ENCODE data around the gene GIMAP6.
"Not testable (repeated sequence)": the region's sequence is repeated elsewhere in the genome, so short reads cannot be mapped to it uniquely, and the experiment has no call there.

The GIMAP6 gene

GRCh38 chr7:150663802-150664494 is 31.8 kb upstream of the GIMAP6 start:
- Histone ChIP-seq H3K27me3 (replicated peaks in 2 of 5; ENCODE audit: control insufficient read depth in 4 of 5, insufficient read depth in 5 of 5, low read length in 4 of 5) (no peaks in the 10 kb centered on the region), H3K9me3 (ENCODE audit: control extremely low read depth in 1 of 5, control insufficient read depth in 4 of 5, insufficient read depth in 2 of 5, low read depth in 1 of 5, low read length in 4 of 5) (peaks cover 0 to under 1% (median 0%) of the 10 kb centered on the region in 5 experiments), H3K27ac (ENCODE audit: insufficient read depth in 1 of 2, low read depth in 1 of 2, low read length in 2 of 2, poor library complexity in 1 of 2, severe bottlenecking in 2 of 2) (no peak overlapping the region), H3K4me1 (ENCODE audit: control extremely low read depth in 1 of 4, control insufficient read depth in 4 of 4, insufficient read depth in 4 of 4, low read length in 3 of 4) (peaks cover 18 to 64% (median 57%) of the 10 kb centered on the region in 4 experiments), H3K4me3 (ENCODE audit: control insufficient read depth in 1 of 7, extremely low read depth in 1 of 7, insufficient read depth in 4 of 7, low read depth in 2 of 7, low read length in 6 of 7) (peak overlapping the region in 1 of 7 experiments; percentile 46), H3K36me3 (ENCODE audit: control insufficient read depth in 4 of 4, insufficient read depth in 4 of 4, low read length in 3 of 4) (no peaks in the 10 kb centered on the region)
- ChIA-PET CTCF (no interaction called here), POLR2A (interaction anchor here (0.5 kb wide), 1 partner anchor 338 kb away, joined by 5 read pairs; no protein-coding TSS in a partner anchor)
- DNase-seq = peak in 2 of 3 donors; percentile 49 to 67
- 68% methylated on average over 3 of the region's 4 CpGs for WGBS (ENCODE audit: insufficient coverage)

- H3K4me1 ChIP-seq (ENCODE audit: control extremely low read depth in 1 of 4, control insufficient read depth in 4 of 4, insufficient read depth in 4 of 4, low read length in 3 of 4) = peaks cover 18 to 57% (median 49%) of the 10 kb centered on the region in 4 experiments
- POLR2A ChIA-PET; H3K4me3 ChIP-seq (ENCODE audit: control insufficient read depth in 1 of 7, extremely low read depth in 1 of 7, insufficient read depth in 4 of 7, low read depth in 2 of 7, low read length in 6 of 7); H3K27me3 ChIP-seq (replicated peaks in 2 of 5; ENCODE audit: control insufficient read depth in 4 of 5, insufficient read depth in 5 of 5, low read length in 4 of 5); H3K36me3 ChIP-seq (ENCODE audit: control insufficient read depth in 4 of 4, insufficient read depth in 4 of 4, low read length in 3 of 4); H3K27ac ChIP-seq (ENCODE audit: insufficient read depth in 1 of 2, low read depth in 1 of 2, low read length in 2 of 2, poor library complexity in 1 of 2, severe bottlenecking in 2 of 2); CTCF ChIA-PET; H3K9me3 ChIP-seq (ENCODE audit: control extremely low read depth in 1 of 5, control insufficient read depth in 4 of 5, insufficient read depth in 2 of 5, low read depth in 1 of 5, low read length in 4 of 5): not testable (repeated sequence)
- peak in 2 of 3 donors; percentile 51 to 58 for DNase-seq
These were observed 30.6 kb upstream of the GIMAP6 start for GRCh38 chr7:150662821-150663220.

GRCh38 chr7:150660939-150661613 is 28.9 kb upstream of the GIMAP6 start:
- DNase-seq = no peak
- peaks cover 17 to 41% (median 36%) of the 10 kb centered on the region in 4 experiments for H3K4me1 ChIP-seq (ENCODE audit: control extremely low read depth in 1 of 4, control insufficient read depth in 4 of 4, insufficient read depth in 4 of 4, low read length in 3 of 4)
- ChIA-PET POLR2A (no interaction called here), CTCF (no interaction called here)
- no peak overlapping the region for H3K27ac ChIP-seq (ENCODE audit: insufficient read depth in 1 of 2, low read depth in 1 of 2, low read length in 2 of 2, poor library complexity in 1 of 2, severe bottlenecking in 2 of 2)
- H3K36me3 ChIP-seq (ENCODE audit: control insufficient read depth in 4 of 4, insufficient read depth in 4 of 4, low read length in 3 of 4) = no peaks in the 10 kb centered on the region
- H3K9me3 ChIP-seq (ENCODE audit: control extremely low read depth in 1 of 5, control insufficient read depth in 4 of 5, insufficient read depth in 2 of 5, low read depth in 1 of 5, low read length in 4 of 5) = peaks cover 0 to 12% (median 5%) of the 10 kb centered on the region in 5 experiments
- whole genome bisulfite sequencing (ENCODE audit: insufficient coverage) = 96% methylated on average over 4 of the region's 4 CpGs
- H3K27me3 ChIP-seq (replicated peaks in 2 of 5; ENCODE audit: control insufficient read depth in 4 of 5, insufficient read depth in 5 of 5, low read length in 4 of 5) = no peaks in the 10 kb centered on the region
- no peak overlapping the region for H3K4me3 ChIP-seq (ENCODE audit: control insufficient read depth in 1 of 7, extremely low read depth in 1 of 7, insufficient read depth in 4 of 7, low read depth in 2 of 7, low read length in 6 of 7)

GRCh38 chr7:150657526-150657925 is 25.3 kb upstream of the GIMAP6 start:
- Histone ChIP-seq H3K4me1 (ENCODE audit: control extremely low read depth in 1 of 4, control insufficient read depth in 4 of 4, insufficient read depth in 4 of 4, low read length in 3 of 4) (peaks cover 2 to 6% (median 5%) of the 10 kb centered on the region in 4 experiments), H3K9me3 (ENCODE audit: control extremely low read depth in 1 of 5, control insufficient read depth in 4 of 5, insufficient read depth in 2 of 5, low read depth in 1 of 5, low read length in 4 of 5) (peaks cover 0 to 12% (median 5%) of the 10 kb centered on the region in 5 experiments), H3K4me3 (ENCODE audit: control insufficient read depth in 1 of 7, extremely low read depth in 1 of 7, insufficient read depth in 4 of 7, low read depth in 2 of 7, low read length in 6 of 7) (peak overlapping the region in 1 of 7 experiments; percentile 15), H3K27ac (ENCODE audit: insufficient read depth in 1 of 2, low read depth in 1 of 2, low read length in 2 of 2, poor library complexity in 1 of 2, severe bottlenecking in 2 of 2) (no peak overlapping the region), H3K36me3 (ENCODE audit: control insufficient read depth in 4 of 4, insufficient read depth in 4 of 4, low read length in 3 of 4) (no peaks in the 10 kb centered on the region), H3K27me3 (replicated peaks in 2 of 5; ENCODE audit: control insufficient read depth in 4 of 5, insufficient read depth in 5 of 5, low read length in 4 of 5) (no peaks in the 10 kb centered on the region)
- ChIA-PET POLR2A (no interaction called here), CTCF (no interaction called here)
- WGBS (ENCODE audit: insufficient coverage) = 100% methylated on average over 2 of the region's 3 CpGs
- DNase-seq = no peak

- Histone ChIP-seq H3K4me3 (ENCODE audit: control insufficient read depth in 1 of 7, extremely low read depth in 1 of 7, insufficient read depth in 4 of 7, low read depth in 2 of 7, low read length in 6 of 7) (no peak overlapping the region), H3K36me3 (ENCODE audit: control insufficient read depth in 4 of 4, insufficient read depth in 4 of 4, low read length in 3 of 4) (no peaks in the 10 kb centered on the region), H3K4me1 (ENCODE audit: control extremely low read depth in 1 of 4, control insufficient read depth in 4 of 4, insufficient read depth in 4 of 4, low read length in 3 of 4) (peaks cover 0 to 2% (median 0%) of the 10 kb centered on the region in 4 experiments), H3K9me3 (ENCODE audit: control extremely low read depth in 1 of 5, control insufficient read depth in 4 of 5, insufficient read depth in 2 of 5, low read depth in 1 of 5, low read length in 4 of 5) (peaks cover 0 to 12% (median 5%) of the 10 kb centered on the region in 5 experiments), H3K27ac (ENCODE audit: insufficient read depth in 1 of 2, low read depth in 1 of 2, low read length in 2 of 2, poor library complexity in 1 of 2, severe bottlenecking in 2 of 2) (no peak overlapping the region), H3K27me3 (replicated peaks in 2 of 5; ENCODE audit: control insufficient read depth in 4 of 5, insufficient read depth in 5 of 5, low read length in 4 of 5) (no peaks in the 10 kb centered on the region)
- POLR2A ChIA-PET = no interaction called here
- CTCF ChIA-PET = no interaction called here
- DNase-seq = no peak
- WGBS (ENCODE audit: insufficient coverage) = 93% methylated on average over 3 of the region's 5 CpGs
These were observed 23.9 kb upstream of the GIMAP6 start for GRCh38 chr7:150656047-150656446.

GRCh38 chr7:150654692-150655091 is 22.5 kb upstream of the GIMAP6 start:
- Histone ChIP-seq H3K27me3 (replicated peaks in 2 of 5; ENCODE audit: control insufficient read depth in 4 of 5, insufficient read depth in 5 of 5, low read length in 4 of 5) (no peaks in the 10 kb centered on the region), H3K36me3 (ENCODE audit: control insufficient read depth in 4 of 4, insufficient read depth in 4 of 4, low read length in 3 of 4) (no peaks in the 10 kb centered on the region), H3K4me3 (ENCODE audit: control insufficient read depth in 1 of 7, extremely low read depth in 1 of 7, insufficient read depth in 4 of 7, low read depth in 2 of 7, low read length in 6 of 7) (no peak overlapping the region), H3K27ac (ENCODE audit: insufficient read depth in 1 of 2, low read depth in 1 of 2, low read length in 2 of 2, poor library complexity in 1 of 2, severe bottlenecking in 2 of 2) (no peak overlapping the region), H3K4me1 (ENCODE audit: control extremely low read depth in 1 of 4, control insufficient read depth in 4 of 4, insufficient read depth in 4 of 4, low read length in 3 of 4) (no peaks in the 10 kb centered on the region), H3K9me3 (ENCODE audit: control extremely low read depth in 1 of 5, control insufficient read depth in 4 of 5, insufficient read depth in 2 of 5, low read depth in 1 of 5, low read length in 4 of 5) (peaks cover 0 to 12% (median 5%) of the 10 kb centered on the region in 5 experiments)
- ChIA-PET POLR2A (no interaction called here), CTCF (no interaction called here)
- WGBS (ENCODE audit: insufficient coverage) = 100% methylated on average over 1 of the region's 2 CpGs
- no peak for DNase-seq

GRCh38 chr7:150649080-150649385 is 16.8 kb upstream of the GIMAP6 start:
- peaks cover 0 to 7% (median 3%) of the 10 kb centered on the region in 5 experiments for H3K9me3 ChIP-seq (ENCODE audit: control extremely low read depth in 1 of 5, control insufficient read depth in 4 of 5, insufficient read depth in 2 of 5, low read depth in 1 of 5, low read length in 4 of 5)
- no peaks in the 10 kb centered on the region for H3K27me3 ChIP-seq (replicated peaks in 2 of 5; ENCODE audit: control insufficient read depth in 4 of 5, insufficient read depth in 5 of 5, low read length in 4 of 5)
- ChIA-PET CTCF (no interaction called here), POLR2A (no interaction called here)
- H3K4me3 ChIP-seq (ENCODE audit: control insufficient read depth in 1 of 7, extremely low read depth in 1 of 7, insufficient read depth in 4 of 7, low read depth in 2 of 7, low read length in 6 of 7) = no peak overlapping the region
- H3K27ac ChIP-seq (ENCODE audit: insufficient read depth in 1 of 2, low read depth in 1 of 2, low read length in 2 of 2, poor library complexity in 1 of 2, severe bottlenecking in 2 of 2) = no peak overlapping the region
- H3K36me3 ChIP-seq (ENCODE audit: control insufficient read depth in 4 of 4, insufficient read depth in 4 of 4, low read length in 3 of 4) = no peaks in the 10 kb centered on the region
- H3K4me1 ChIP-seq (ENCODE audit: control extremely low read depth in 1 of 4, control insufficient read depth in 4 of 4, insufficient read depth in 4 of 4, low read length in 3 of 4) = peaks cover 0 to 4% (median 2%) of the 10 kb centered on the region in 4 experiments
- no peak for DNase-seq
- 49% methylated on average over 3 of the region's 3 CpGs for WGBS (ENCODE audit: insufficient coverage)
